Measurements from ENCODE around the gene ADGRL1. TPM values are rescaled to one million over a fixed set of nuclear protein-coding genes. Genes with fewer than 3 reads are reported as not detected.

The ADGRL1 gene
- total and polyA plus RNA-seq, 2 of the 8 experiments (the other 6 are each of a cell fraction or from before 2014, with no cell fraction given), result 95.6 to 112 TPM

GRCh38 chr19:14118165-14119051, 87.6 kb downstream of the ADGRL1 start (continued):
- TF ChIP-seq JUN (IDR thresholded peaks at IDR 0.05; ENCODE audit: low read depth, low read length), result no peak
- no peak for TF ChIP-seq POU5F1 (IDR thresholded peaks at IDR 0.05; ENCODE audit: low read depth, low read length)
- TF ChIP-seq CHD7 (IDR thresholded peaks at IDR 0.05; ENCODE audit: insufficient replicate concordance, low read length), result no peak
- TF ChIP-seq EGR1 (IDR thresholded peaks at IDR 0.05; ENCODE audit: borderline replicate concordance, low read depth, low read length), result no peak
